ENCODE results near the gene UBE2M. TPM values are rescaled to one million over a fixed set of nuclear protein-coding genes. Genes with fewer than 3 reads are reported as not detected.

UBE2M gene
- total RNA-seq, 1 donor from 2014 or later = 33.6 TPM

- Histone ChIP-seq H3K4me1 (peaks cover 8% of the 10 kb centered on the region), H3K4me3 (no peak overlapping the region), H3K27ac (no peak overlapping the region), H3K9me3 (no peaks in the 10 kb centered on the region), H3K36me3 (no peaks in the 10 kb centered on the region), H3K27me3 (no peaks in the 10 kb centered on the region)
- DNase-seq (ENCODE audit: extremely low spot score in 2 of 2) = no peak
- intact Hi-C loops (cut with DNase I) = no loop called here
- no peak for TF ChIP-seq CTCF (IDR thresholded peaks at IDR 0.05)
- TF ChIP-seq POLR2A (IDR thresholded peaks at IDR 0.05) = no peak
- TF ChIP-seq POLR2AphosphoS5 (IDR thresholded peaks at IDR 0.05; ENCODE audit: insufficient read depth in 1 of 2, low read depth in 1 of 2) = no peak
Measured at GRCh38 chr19:58535857-58536256, 22.6 kb downstream of the UBE2M start.

DNA sequence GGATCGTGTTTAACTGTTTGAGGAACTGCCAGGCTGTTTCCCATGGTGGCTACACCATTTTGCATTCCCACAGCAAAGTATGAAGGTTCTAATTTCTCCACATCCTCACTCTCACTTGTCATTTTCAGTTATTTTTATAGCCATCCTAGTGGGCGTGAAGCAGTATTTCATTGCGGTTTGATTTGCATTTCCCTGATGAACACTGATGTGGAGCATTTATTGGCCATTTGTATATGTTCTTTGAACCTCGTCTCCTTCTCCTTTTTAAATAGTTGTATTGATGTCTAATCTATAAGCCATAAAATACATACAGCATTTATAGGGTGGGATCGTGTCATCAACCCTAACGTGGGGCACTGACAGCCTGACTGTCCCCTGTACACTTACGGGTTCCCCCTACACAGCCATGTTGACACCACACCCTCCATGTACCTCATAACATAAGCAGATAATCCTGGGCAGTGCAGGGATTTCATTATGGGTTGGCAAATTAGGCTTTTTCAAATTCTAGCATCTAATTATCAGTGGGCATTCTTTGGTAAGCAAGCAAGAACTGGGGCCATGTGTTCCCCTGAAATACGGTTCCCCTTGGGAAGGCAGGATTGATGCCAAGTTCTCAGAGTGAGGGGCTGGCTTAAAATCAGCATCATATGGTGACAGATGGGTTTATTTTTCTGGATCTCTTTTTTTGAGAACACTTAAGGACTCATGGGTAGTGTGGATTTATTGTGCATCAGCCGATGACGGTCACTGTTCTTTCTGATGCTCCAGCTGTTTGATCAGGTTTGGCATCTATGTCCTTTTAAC lies 27.2 kb downstream of the UBE2M start:
- intact Hi-C loops (cut with DNase I) = no loop called here
- TF ChIP-seq POLR2AphosphoS5 (IDR thresholded peaks at IDR 0.05; ENCODE audit: insufficient read depth in 1 of 2, low read depth in 1 of 2) (no peak), CTCF (IDR thresholded peaks at IDR 0.05) (no peak), POLR2A (IDR thresholded peaks at IDR 0.05) (no peak)
- H3K27ac ChIP-seq = no peak overlapping the region
- no peaks in the 10 kb centered on the region for H3K27me3 ChIP-seq
- no peak for DNase-seq (ENCODE audit: extremely low spot score in 2 of 2)
- H3K9me3 ChIP-seq = no peaks in the 10 kb centered on the region
- H3K4me3 ChIP-seq = no peak overlapping the region
- no peaks in the 10 kb centered on the region for H3K4me1 ChIP-seq
- H3K36me3 ChIP-seq = no peaks in the 10 kb centered on the region

- Histone ChIP-seq H3K36me3 (no peaks in the 10 kb centered on the region), H3K9me3 (no peaks in the 10 kb centered on the region), H3K27me3 (no peaks in the 10 kb centered on the region), H3K27ac (no peak overlapping the region), H3K4me1 (no peaks in the 10 kb centered on the region), H3K4me3 (no peak overlapping the region)
- intact Hi-C loops (cut with DNase I) = no loop called here
- no peak for DNase-seq (ENCODE audit: extremely low spot score in 2 of 2)
- TF ChIP-seq CTCF (IDR thresholded peaks at IDR 0.05) = no peak
- TF ChIP-seq POLR2AphosphoS5 (IDR thresholded peaks at IDR 0.05; ENCODE audit: insufficient read depth in 1 of 2, low read depth in 1 of 2) = no peak
- no peak for TF ChIP-seq POLR2A (IDR thresholded peaks at IDR 0.05)
Measured at GRCh38 chr19:58529405-58529804, 29.0 kb downstream of the UBE2M start.

- no peak for DNase-seq (ENCODE audit: extremely low spot score in 2 of 2)
- H3K9me3 ChIP-seq = no peaks in the 10 kb centered on the region
- no peak for TF ChIP-seq POLR2AphosphoS5 (IDR thresholded peaks at IDR 0.05; ENCODE audit: insufficient read depth in 1 of 2, low read depth in 1 of 2)
- no peak for TF ChIP-seq POLR2A (IDR thresholded peaks at IDR 0.05)
- no peaks in the 10 kb centered on the region for H3K27me3 ChIP-seq
- peaks cover 21% of the 10 kb centered on the region for H3K4me1 ChIP-seq
- no peaks in the 10 kb centered on the region for H3K36me3 ChIP-seq
- no peak overlapping the region for H3K4me3 ChIP-seq
- intact Hi-C loops (cut with DNase I) = no loop called here
- H3K27ac ChIP-seq = no peak overlapping the region
Measured at GRCh38 chr19:58522709-58523108, 35.7 kb downstream of the UBE2M start.

GRCh38 chr19:58521651-58522050 lies 36.8 kb downstream of the UBE2M start:
- no peak for DNase-seq (ENCODE audit: extremely low spot score in 2 of 2)
- intact Hi-C loops (cut with DNase I) = no loop called here
- TF ChIP-seq POLR2A (IDR thresholded peaks at IDR 0.05) (no peak), POLR2AphosphoS5 (IDR thresholded peaks at IDR 0.05; ENCODE audit: insufficient read depth in 1 of 2, low read depth in 1 of 2) (no peak), CTCF (IDR thresholded peaks at IDR 0.05) (no peak)
- Histone ChIP-seq H3K27me3 (no peaks in the 10 kb centered on the region), H3K36me3 (peaks cover 0 to 7% of the 10 kb centered on the region in 2 donors), H3K4me3 (no peak overlapping the region), H3K27ac (no peak overlapping the region), H3K4me1 (peaks cover 28% of the 10 kb centered on the region), H3K9me3 (no peaks in the 10 kb centered on the region)
